OCI-LY7 (cell line): ENCODE data around the gene ST3GAL3. TPM values are rescaled to one million over a fixed set of nuclear protein-coding genes. Genes with fewer than 3 reads are reported as not detected.

Experiments used
- BruUV-seq: library from RNA; stranded (reverse); fragments of 400-500 nt; replicated peaks from 2 replicates; lab custom pipeline; 2021; lab: Mats Ljungman, UMichigan
- CTCF ChIA-PET: fragments of 300-600 bp; sonication (Branson Sonifier 250); formaldehyde crosslinking; loops from one replicate; lab custom pipeline; 2022; ENCODE audit warnings: antibody characterized with exemption; ENCODE audit not compliant: unreplicated experiment; lab: Charles Lee
- POLR2A ChIA-PET: fragments of 300-600 bp; sonication (Branson Sonifier 250); formaldehyde crosslinking; loops from one replicate; lab custom pipeline; 2022; ENCODE audit warnings: antibody characterized with exemption; lab: Charles Lee
- DNase-seq: peaks from one replicate; pipeline ENCODE4 v3.0.0-alpha.2; 2015; ENCODE audit warnings: low spot score
- H2AFZ ChIP-seq: fragments of 200-600 bp; sonication (generic), shearing (Covaris generic); 2 replicates; pipeline ENCODE4 v1.6.1; 2014; ENCODE audit warnings: mild to moderate bottlenecking, antibody characterized with exemption, low read length, moderate library complexity
- H3K27ac ChIP-seq: fragments of 200-600 bp; sonication (generic); 2 replicates; pipeline ENCODE4 v1.5.1; 2014; ENCODE audit warnings: mixed run types, low read depth, mild to moderate bottlenecking, moderate library complexity, low read length, inconsistent platforms; ENCODE audit not compliant: poor library complexity, severe bottlenecking
- H3K36me3 ChIP-seq: fragments of 200-600 bp; sonication (generic); 2 replicates; pipeline ENCODE4 v1.6.1; 2014; ENCODE audit warnings: mild to moderate bottlenecking, antibody characterized with exemption, low read length, moderate library complexity, mixed read lengths; ENCODE audit not compliant: insufficient read depth
- H3K4me1 ChIP-seq: fragments of 200-600 bp; sonication (generic); 2 replicates; pipeline ENCODE4 v1.5.1; 2014; ENCODE audit warnings: mild to moderate bottlenecking, low read length; ENCODE audit not compliant: insufficient read depth, poor library complexity, severe bottlenecking
- H3K4me2 ChIP-seq: fragments of 200-600 bp; sonication (generic); 2 replicates; pipeline ENCODE4 v1.6.1; 2014; ENCODE audit warnings: mild to moderate bottlenecking, low read length
- H3K4me3 ChIP-seq: fragments of 200-600 bp; sonication (generic); 2 replicates; pipeline ENCODE4 v1.5.1; 2014; ENCODE audit warnings: mild to moderate bottlenecking, low read depth, low read length; ENCODE audit not compliant: poor library complexity, severe bottlenecking
- H3K79me2 ChIP-seq: fragments of 200-600 bp; sonication (generic); 2 replicates; pipeline ENCODE4 v1.6.1; 2016; ENCODE audit warnings: low read depth, mild to moderate bottlenecking, low read length, moderate library complexity, mixed read lengths; ENCODE audit not compliant: insufficient read depth
- H3K9me2 ChIP-seq: fragments of 200-600 bp; sonication (generic); 2 replicates; pipeline ENCODE4 v1.6.1; 2016; ENCODE audit warnings: mild to moderate bottlenecking, low read length, mixed read lengths; ENCODE audit not compliant: insufficient read depth
- H3K9me3 ChIP-seq: fragments of 200-600 bp; sonication (generic); 2 replicates; pipeline ENCODE4 v1.6.1; 2014; ENCODE audit warnings: mild to moderate bottlenecking, mixed run types, low read length, mixed read lengths
- H4K20me1 ChIP-seq: fragments of 200-600 bp; sonication (generic); 2 replicates; pipeline ENCODE4 v1.6.1; 2014; ENCODE audit warnings: mild to moderate bottlenecking, antibody characterized with exemption, low read length, moderate library complexity, mixed read lengths; ENCODE audit not compliant: insufficient read depth
- EZH2phosphoT487 ChIP-seq: fragments of 200-600 bp; sonication (generic); IDR thresholded peaks from 2 replicates; pipeline ENCODE4 v1.6.1; 2018; ENCODE audit warnings: low read depth, borderline replicate concordance, mild to moderate bottlenecking, mixed run types, antibody characterized with exemption, low read length, moderate library complexity, mixed read lengths
- intact Hi-C: fragments of 100-400 bp; cut with micrococcal nuclease; formaldehyde crosslinking; loops from one replicate; pipeline ENCODE4 v1.10.0; 2022; ENCODE audit not compliant: unreplicated experiment
- total RNA-seq, 2 experiments: library from RNA; depleted of rRNA in 1 of 2; stranded (reverse); fragments of >200 nt in 1 of 2; shearing (Covaris generic) in 1 of 2; gene quantifications; 2 replicates each; pipeline ENCODE4 v1.2.3, GENCODE V29; 2014 to 2022
- TF ChIP-seq, protein P1 (sequence below): fragments of 200-600 bp; sonication (generic); conservative IDR thresholded peaks from 2 replicates; pipeline ENCODE4 v1.5.1; 2014; ENCODE audit warnings: mild to moderate bottlenecking, antibody characterized with exemption, low read length, moderate library complexity, mixed read lengths

The ST3GAL3 gene
- total RNA-seq, 2 experiments from 2014 or later: 24.0 to 45.0 TPM

DNA sequence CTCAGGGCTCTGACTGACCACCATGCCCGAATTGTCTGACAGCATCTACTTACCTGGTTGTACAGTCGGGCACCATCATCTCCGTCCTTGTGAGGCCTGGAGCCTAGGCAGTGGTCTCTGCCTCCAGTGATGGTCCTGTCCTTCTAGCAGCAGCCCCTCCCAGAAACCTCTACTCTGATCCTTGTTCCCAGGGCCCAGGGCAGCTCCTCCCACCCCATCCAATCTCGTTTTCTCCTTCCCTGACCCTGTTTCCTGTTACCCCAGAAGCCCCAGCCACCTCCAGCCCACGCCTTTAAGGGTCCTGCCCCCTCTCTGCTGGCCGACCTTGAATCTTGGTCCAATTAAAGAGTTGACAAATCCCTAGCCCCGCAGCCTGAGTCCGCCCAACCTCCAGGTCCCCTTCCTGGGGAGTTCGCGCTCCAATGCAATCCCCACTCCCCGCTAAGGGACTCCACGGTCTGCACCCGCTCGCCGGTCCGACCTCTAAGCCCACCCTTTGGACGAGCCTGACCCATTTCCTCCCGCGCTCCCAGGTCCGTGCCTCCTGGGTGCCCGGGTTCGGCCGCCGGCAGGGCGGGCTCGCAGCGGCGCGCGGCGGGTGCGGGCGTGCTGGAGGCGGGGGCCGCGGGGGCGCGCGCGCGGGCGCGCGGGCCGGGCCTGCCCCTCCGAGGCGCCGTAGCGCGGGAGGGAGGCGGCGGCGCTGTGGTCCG is 271.4 kb downstream of the ST3GAL3 start, which contains the start of gene B4GALT2:
Gene B4GALT2 (plus strand): TSS at position 660 of the 710 bp plus-strand sequence. CDS start 1,951 bp downstream, outside the sequence.
- ChIA-PET CTCF (no interaction called here), POLR2A (no interaction called here)
- intact Hi-C loops: no loop called here
- Histone ChIP-seq H2AFZ (no peak within 1 kb of the TSS), H4K20me1 (0 out of 2 replicates have a peak, but pooled peaks cover 9% of the 10 kb centered on the region), H3K9me2 (no peaks in the 10 kb centered on the region), H3K79me2 (no peaks in the 10 kb centered on the region; the same call in 1 of the 2 replicates), H3K36me3 (peaks cover 32% of the 10 kb centered on the region), H3K9me3 (no peaks in the 10 kb centered on the region), H3K4me2 (peak within 1 kb of the TSS; percentile 36; the same call in 1 of the 2 replicates), H3K4me3 (no peak within 1 kb of the TSS), H3K27ac (no peak within 1 kb of the TSS), H3K4me1 (peaks cover 17% of the 10 kb centered on the region)
- no peak for TF ChIP-seq EZH2phosphoT487
- TF ChIP-seq, protein P1, sequence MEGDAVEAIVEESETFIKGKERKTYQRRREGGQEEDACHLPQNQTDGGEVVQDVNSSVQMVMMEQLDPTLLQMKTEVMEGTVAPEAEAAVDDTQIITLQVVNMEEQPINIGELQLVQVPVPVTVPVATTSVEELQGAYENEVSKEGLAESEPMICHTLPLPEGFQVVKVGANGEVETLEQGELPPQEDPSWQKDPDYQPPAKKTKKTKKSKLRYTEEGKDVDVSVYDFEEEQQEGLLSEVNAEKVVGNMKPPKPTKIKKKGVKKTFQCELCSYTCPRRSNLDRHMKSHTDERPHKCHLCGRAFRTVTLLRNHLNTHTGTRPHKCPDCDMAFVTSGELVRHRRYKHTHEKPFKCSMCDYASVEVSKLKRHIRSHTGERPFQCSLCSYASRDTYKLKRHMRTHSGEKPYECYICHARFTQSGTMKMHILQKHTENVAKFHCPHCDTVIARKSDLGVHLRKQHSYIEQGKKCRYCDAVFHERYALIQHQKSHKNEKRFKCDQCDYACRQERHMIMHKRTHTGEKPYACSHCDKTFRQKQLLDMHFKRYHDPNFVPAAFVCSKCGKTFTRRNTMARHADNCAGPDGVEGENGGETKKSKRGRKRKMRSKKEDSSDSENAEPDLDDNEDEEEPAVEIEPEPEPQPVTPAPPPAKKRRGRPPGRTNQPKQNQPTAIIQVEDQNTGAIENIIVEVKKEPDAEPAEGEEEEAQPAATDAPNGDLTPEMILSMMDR: no peak
- DNase-seq: no peak
- BruUV-seq: no TSS peak

DNA sequence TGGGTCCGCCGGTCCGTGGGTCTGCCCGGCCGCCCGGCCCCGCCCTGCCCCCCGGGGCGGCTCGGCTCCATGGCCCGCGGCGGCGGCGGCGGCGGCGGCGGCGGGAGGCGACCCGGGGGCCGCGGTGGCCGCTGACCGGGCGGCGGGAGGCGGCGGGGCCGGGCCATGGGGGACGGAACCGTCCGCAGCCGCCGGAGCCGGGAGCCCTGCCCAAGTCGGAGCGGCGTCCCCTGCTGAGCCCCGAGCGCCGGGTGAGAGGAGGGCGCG is 271.9 kb downstream of the ST3GAL3 start:
- no peak for DNase-seq
- Histone ChIP-seq H2AFZ (no peak overlapping the region), H3K4me2 (peak overlapping the region; percentile 34; the same call in 1 of the 2 replicates), H4K20me1 (0 out of 2 replicates have a peak, but pooled peaks cover 9% of the 10 kb centered on the region), H3K27ac (no peak overlapping the region), H3K4me1 (peaks cover 13% of the 10 kb centered on the region), H3K79me2 (no peaks in the 10 kb centered on the region; the same call in 1 of the 2 replicates), H3K36me3 (peaks cover 30% of the 10 kb centered on the region), H3K4me3 (no peak overlapping the region), H3K9me3 (no peaks in the 10 kb centered on the region), H3K9me2 (no peaks in the 10 kb centered on the region)
- CTCF ChIA-PET: no interaction called here
- no peak for TF ChIP-seq EZH2phosphoT487
- TF ChIP-seq, protein P1: no peak
- intact Hi-C loops: no loop called here
- no TSS peak for BruUV-seq
- POLR2A ChIA-PET: no interaction called here
